Endodermal cell (in vitro differentiated cells): ENCODE data around the gene CUX1. TPM values are rescaled to one million over a fixed set of nuclear protein-coding genes. Genes with fewer than 3 reads are reported as not detected.

Source experiments
- DNase-seq: peaks from one replicate; pipeline ENCODE4 v3.0.0-alpha.2; 2017
- H3K27ac ChIP-seq: 2 replicates; pipeline ENCODE4 v1.5.1; 2013; ENCODE audit warnings: mild to moderate bottlenecking, low read depth, low read length, moderate library complexity
- H3K27me3 ChIP-seq: 2 replicates; pipeline ENCODE4 v1.6.1; 2013; ENCODE audit warnings: mild to moderate bottlenecking, low read length, moderate library complexity; ENCODE audit not compliant: insufficient read depth, control insufficient read depth, poor library complexity, severe bottlenecking
- H3K36me3 ChIP-seq: 2 replicates; pipeline ENCODE4 v1.7.0; 2013; ENCODE audit warnings: mild to moderate bottlenecking, low read length, moderate library complexity; ENCODE audit not compliant: control insufficient read depth, insufficient read depth
- H3K4me1 ChIP-seq: one replicate; pipeline ENCODE4 v1.7.0; 2013; ENCODE audit warnings: low read length; ENCODE audit not compliant: control insufficient read depth, insufficient read depth
- H3K4me3 ChIP-seq: 2 replicates; pipeline ENCODE4 v1.5.1; 2013; ENCODE audit warnings: mild to moderate bottlenecking, low read length, moderate library complexity
- H3K9ac ChIP-seq: 2 replicates; pipeline ENCODE4 v1.6.1; 2013; ENCODE audit warnings: mild to moderate bottlenecking, low read length, moderate library complexity; ENCODE audit not compliant: poor library complexity, severe bottlenecking; ENCODE audit errors: extremely low read depth
- H3K9me3 ChIP-seq: 2 replicates; pipeline ENCODE4 v1.6.1; 2013; ENCODE audit warnings: mild to moderate bottlenecking, low read length, moderate library complexity; ENCODE audit not compliant: control insufficient read depth
- H3K27ac Mint-ChIP-seq: 2 replicates; pipeline ENCODE4 v1.8.0; 2020; ENCODE audit warnings: mixed read lengths
- H3K27me3 Mint-ChIP-seq: 2 replicates; pipeline ENCODE4 v1.8.0; 2021; ENCODE audit warnings: mild to moderate bottlenecking, mixed read lengths; ENCODE audit not compliant: insufficient read depth
- H3K36me3 Mint-ChIP-seq: 2 replicates; pipeline ENCODE4 v1.8.0; 2020; ENCODE audit warnings: low read depth, mixed read lengths
- H3K4me1 Mint-ChIP-seq: 2 replicates; pipeline ENCODE4 v1.8.0; 2020; ENCODE audit warnings: mixed read lengths
- H3K4me3 Mint-ChIP-seq: 2 replicates; pipeline ENCODE4 v1.8.0; 2020; ENCODE audit warnings: mild to moderate bottlenecking, moderate library complexity, mixed read lengths
- H3K9me3 Mint-ChIP-seq: 2 replicates; pipeline ENCODE4 v1.8.0; 2020; ENCODE audit warnings: mild to moderate bottlenecking, mixed read lengths
- CTCF ChIP-seq: fragments of 200-600 bp; sonication (generic); conservative IDR thresholded peaks from 2 replicates; pipeline ENCODE4 v1.5.0; 2021; ENCODE audit warnings: antibody characterized with exemption, mild to moderate bottlenecking
- WGBS, 2 experiments: methylation state at CpG; one replicate each; pipeline versions ENCODE4 v1.1.5 to v1.1.7; 2013; ENCODE audit warnings: missing lambda C conversion rate in 2 of 2, mixed read lengths in 1 of 2; ENCODE audit not compliant: insufficient coverage in 1 of 2, insufficient read length in 1 of 2; 5-methylcytosine and 5-hydroxymethylcytosine counted together
- total RNA-seq, 2 donors: library from RNA; stranded (reverse); fragmentation: NEBNext Ultra II Directional in 1 of 2; extraction: Animal tissue kit (Norgen Biotek cat#: 25700) in 1 of 2; gene quantifications; 2 replicates in 1 of 2; 3 replicates in 1 of 2; pipeline ENCODE4 v1.2.1, GENCODE V29; 2021

CUX1 gene
- total RNA-seq, 2 donors from 2014 or later = 85.1 to 108 TPM

- TF ChIP-seq CTCF = no peak
- no peaks in the 10 kb centered on the region for H3K27me3 Mint-ChIP-seq
- Histone ChIP-seq H3K27ac (peak overlapping the region; percentile 16), H3K36me3 (peaks cover 28% of the 10 kb centered on the region), H3K4me3 (no peak overlapping the region), H3K9ac (no peak overlapping the region), H3K9me3 (peaks cover 5% of the 10 kb centered on the region), H3K4me1 (no peaks in the 10 kb centered on the region), H3K27me3 (no peaks in the 10 kb centered on the region)
- WGBS, 2 experiments = 71 to 86% methylated on average over 14 to 15 of the region's 15 CpGs
- peaks cover 8% of the 10 kb centered on the region for H3K4me1 Mint-ChIP-seq
- no peak for DNase-seq
- H3K4me3 Mint-ChIP-seq = no peak overlapping the region
- peaks cover 61% of the 10 kb centered on the region for H3K36me3 Mint-ChIP-seq
- no peaks in the 10 kb centered on the region for H3K9me3 Mint-ChIP-seq
- H3K27ac Mint-ChIP-seq = peak overlapping the region; percentile 66
These were observed 312.4 kb downstream of the CUX1 start for GRCh38 chr7:102129636-102130370.

- H3K9me3 ChIP-seq = no peaks in the 10 kb centered on the region
- no peak for TF ChIP-seq CTCF
- Mint-ChIP-seq H3K36me3 (peaks cover 51% of the 10 kb centered on the region), H3K4me3 (no peak overlapping the region), H3K9me3 (no peaks in the 10 kb centered on the region), H3K4me1 (peaks cover 5% of the 10 kb centered on the region), H3K27ac (no peak overlapping the region), H3K27me3 (no peaks in the 10 kb centered on the region)
- no peaks in the 10 kb centered on the region for H3K27me3 ChIP-seq
- peaks cover 24% of the 10 kb centered on the region for H3K36me3 ChIP-seq
- WGBS, 2 experiments = 89 to 93% methylated on average over 5 to 18 of the region's 18 CpGs
- DNase-seq = no peak
- H3K27ac ChIP-seq = no peak overlapping the region
- H3K9ac ChIP-seq = no peak overlapping the region
- no peak overlapping the region for H3K4me3 ChIP-seq
- H3K4me1 ChIP-seq = no peaks in the 10 kb centered on the region
These were observed 314.9 kb downstream of the CUX1 start for GRCh38 chr7:102132209-102132752.

- Histone ChIP-seq H3K9me3 (no peaks in the 10 kb centered on the region), H3K36me3 (peaks cover 31% of the 10 kb centered on the region), H3K4me1 (no peaks in the 10 kb centered on the region), H3K27ac (no peak overlapping the region), H3K9ac (no peak overlapping the region), H3K27me3 (no peaks in the 10 kb centered on the region), H3K4me3 (no peak overlapping the region)
- H3K36me3 Mint-ChIP-seq = peaks cover 57% of the 10 kb centered on the region
- 92 to 100% methylated on average over 6 of the region's 6 CpGs for WGBS, 2 experiments
- H3K4me3 Mint-ChIP-seq = no peak overlapping the region
- no peak for DNase-seq
- no peak overlapping the region for H3K27ac Mint-ChIP-seq
- H3K27me3 Mint-ChIP-seq = no peaks in the 10 kb centered on the region
- H3K9me3 Mint-ChIP-seq = no peaks in the 10 kb centered on the region
- TF ChIP-seq CTCF = no peak
- no peaks in the 10 kb centered on the region for H3K4me1 Mint-ChIP-seq
These were observed 321.2 kb downstream of the CUX1 start for GRCh38 chr7:102138676-102139075.
